Measurements from ENCODE around the gene TOR1A. TPM values are rescaled to one million over a fixed set of nuclear protein-coding genes. Genes with fewer than 3 reads are reported as not detected.

Gene TOR1A
- polyA plus RNA-seq, 1 donor (not counting 4 experiments of a cell fraction or from before 2014, with no cell fraction given), result 60.6 TPM

GRCh38 chr9:129839324-129840023, 15.5 kb upstream of the TOR1A start:
- Histone ChIP-seq H3K27me3 (ENCODE audit: control insufficient read depth, extremely low read depth, insufficient read depth, low read length) (no peaks in the 10 kb centered on the region), H4K20me1 (ENCODE audit: control insufficient read depth, extremely low read depth, insufficient read depth, low read length) (no peaks in the 10 kb centered on the region), H3K79me2 (ENCODE audit: control insufficient read depth, insufficient read depth, low read length) (peaks cover 5% of the 10 kb centered on the region), H2AFZ (ENCODE audit: control insufficient read depth, low read length) (no peak overlapping the region), H3K4me3 (ENCODE audit: control insufficient read depth in 2 of 3, extremely low read depth in 1 of 3, insufficient read depth in 2 of 3, low read depth in 1 of 3, low read length in 3 of 3) (no peak overlapping the region), H3K9ac (ENCODE audit: control insufficient read depth, extremely low read depth, insufficient read depth, low read length) (no peak overlapping the region), H3K27ac (ENCODE audit: control insufficient read depth, insufficient read depth, low read length) (no peak overlapping the region), H3K4me2 (ENCODE audit: control insufficient read depth, extremely low read depth, insufficient read depth, low read depth, low read length) (no peak overlapping the region), H3K9me1 (ENCODE audit: control insufficient read depth, extremely low read depth, insufficient read depth, low read length) (no peaks in the 10 kb centered on the region), H3K9me3 (ENCODE audit: control insufficient read depth, low read depth, low read length) (no peaks in the 10 kb centered on the region), H3K4me1 (ENCODE audit: control insufficient read depth, extremely low read depth, insufficient read depth, low read length) (peaks cover 7% of the 10 kb centered on the region), H3K36me3 (ENCODE audit: control insufficient read depth in 2 of 2, extremely low read depth in 1 of 2, insufficient read depth in 2 of 2, low read length in 2 of 2) (no peaks in the 10 kb centered on the region)
- TF ChIP-seq CTCF (optimal IDR thresholded peaks at IDR 0.05 in 1 of 3, IDR thresholded peaks at IDR 0.05 in 1 of 3, conservative IDR thresholded peaks at IDR 0.05 in 1 of 3; ENCODE audit: extremely low read depth in 1 of 3, insufficient read depth in 2 of 3, low read length in 3 of 3) (no peak), EZH2 (IDR thresholded peaks at IDR 0.05; ENCODE audit: low read length) (no peak)
- no peak for DNase-seq (ENCODE audit: low read depth, low spot score)
- FAIRE-seq, result no peak
- dilution Hi-C loops (cut with MboI; ENCODE audit: extremely low pct_ligation_motif_present, low sequenced_read_pairs), result no loop called here

- Histone ChIP-seq H3K9me3 (ENCODE audit: control insufficient read depth, low read depth, low read length) (no peaks in the 10 kb centered on the region), H3K4me1 (ENCODE audit: control insufficient read depth, extremely low read depth, insufficient read depth, low read length) (peaks cover 13% of the 10 kb centered on the region), H3K9me1 (ENCODE audit: control insufficient read depth, extremely low read depth, insufficient read depth, low read length) (no peaks in the 10 kb centered on the region), H3K4me3 (ENCODE audit: control insufficient read depth in 2 of 3, extremely low read depth in 1 of 3, insufficient read depth in 2 of 3, low read depth in 1 of 3, low read length in 3 of 3) (no peak overlapping the region), H3K27ac (ENCODE audit: control insufficient read depth, insufficient read depth, low read length) (no peak overlapping the region), H2AFZ (ENCODE audit: control insufficient read depth, low read length) (no peak overlapping the region), H3K9ac (ENCODE audit: control insufficient read depth, extremely low read depth, insufficient read depth, low read length) (no peak overlapping the region), H3K27me3 (ENCODE audit: control insufficient read depth, extremely low read depth, insufficient read depth, low read length) (no peaks in the 10 kb centered on the region), H3K4me2 (ENCODE audit: control insufficient read depth, extremely low read depth, insufficient read depth, low read depth, low read length) (no peak overlapping the region), H3K79me2 (ENCODE audit: control insufficient read depth, insufficient read depth, low read length) (peaks cover 12% of the 10 kb centered on the region), H3K36me3 (ENCODE audit: control insufficient read depth in 2 of 2, extremely low read depth in 1 of 2, insufficient read depth in 2 of 2, low read length in 2 of 2) (no peaks in the 10 kb centered on the region), H4K20me1 (ENCODE audit: control insufficient read depth, extremely low read depth, insufficient read depth, low read length) (no peaks in the 10 kb centered on the region)
- TF ChIP-seq EZH2 (IDR thresholded peaks at IDR 0.05; ENCODE audit: low read length) (no peak), CTCF (optimal IDR thresholded peaks at IDR 0.05 in 1 of 3, IDR thresholded peaks at IDR 0.05 in 1 of 3, conservative IDR thresholded peaks at IDR 0.05 in 1 of 3; ENCODE audit: extremely low read depth in 1 of 3, insufficient read depth in 2 of 3, low read length in 3 of 3) (no peak)
- DNase-seq (ENCODE audit: low read depth, low spot score), result no peak
- dilution Hi-C loops (cut with MboI; ENCODE audit: extremely low pct_ligation_motif_present, low sequenced_read_pairs), result no loop called here
- FAIRE-seq, result no peak
Measured at GRCh38 chr9:129838707-129839259, 14.8 kb upstream of the TOR1A start.

All from keratinocyte (primary cell).